Measurements from ENCODE around the gene SERF2. TPM values are rescaled to one million over a fixed set of nuclear protein-coding genes. Genes with fewer than 3 reads are reported as not detected.
"Not testable (repeated sequence)": the region's sequence is repeated elsewhere in the genome, so short reads cannot be mapped to it uniquely, and the experiment has no call there.

SERF2 gene
- total RNA-seq, result 1,411 and 2,053 TPM in 2 replicates

- DNase-seq (ENCODE audit: extremely low read depth, low read depth, low spot score), result peak; percentile 77
Measured at GRCh38 chr15:43791993-43792760, at the start of gene SERF2. SERF2 (plus strand) TSS chr15:43792320; CDS start chr15:43792377, 57 bp downstream.

- not testable (repeated sequence) for DNase-seq (ENCODE audit: extremely low read depth, low read depth, low spot score)
Measured at GRCh38 chr15:43746245-43746902, 45.7 kb upstream of the SERF2 start, which contains the start of gene PDIA3. PDIA3 (plus strand) TSS chr15:43746438; CDS start chr15:43746540, 102 bp downstream.

- DNase-seq (ENCODE audit: extremely low read depth, low read depth, low spot score), result not testable (repeated sequence)
Measured at GRCh38 chr15:43746903-43747309, 45.2 kb upstream of the SERF2 start.

GRCh38 chr15:43748376-43748775 is 43.7 kb upstream of the SERF2 start:
- no peak for DNase-seq (ENCODE audit: extremely low read depth, low read depth, low spot score)

- no peak for DNase-seq (ENCODE audit: extremely low read depth, low read depth, low spot score)
Measured at GRCh38 chr15:43749690-43750345, 42.3 kb upstream of the SERF2 start.

GRCh38 chr15:43751885-43752284 is 40.2 kb upstream of the SERF2 start:
- DNase-seq (ENCODE audit: extremely low read depth, low read depth, low spot score), result no peak

- no peak for DNase-seq (ENCODE audit: extremely low read depth, low read depth, low spot score)
Measured at GRCh38 chr15:43762824-43763223, 29.3 kb upstream of the SERF2 start.

GRCh38 chr15:43763819-43764446 is 28.2 kb upstream of the SERF2 start:
- DNase-seq (ENCODE audit: extremely low read depth, low read depth, low spot score), result no peak

- DNase-seq (ENCODE audit: extremely low read depth, low read depth, low spot score), result no peak
Measured at GRCh38 chr15:43769584-43770228, 22.4 kb upstream of the SERF2 start.

GRCh38 chr15:43771816-43772215 is 20.3 kb upstream of the SERF2 start:
- no peak for DNase-seq (ENCODE audit: extremely low read depth, low read depth, low spot score)

- no peak for DNase-seq (ENCODE audit: extremely low read depth, low read depth, low spot score)
Measured at GRCh38 chr15:43772624-43773023, 19.5 kb upstream of the SERF2 start.

- DNase-seq (ENCODE audit: extremely low read depth, low read depth, low spot score), result no peak
Measured at GRCh38 chr15:43774062-43774461, 18.1 kb upstream of the SERF2 start.

GRCh38 chr15:43775411-43775965 is 16.6 kb upstream of the SERF2 start:
- no peak for DNase-seq (ENCODE audit: extremely low read depth, low read depth, low spot score)

GRCh38 chr15:43776101-43776717 is 15.9 kb upstream of the SERF2 start:
- DNase-seq (ENCODE audit: extremely low read depth, low read depth, low spot score), result no peak

GRCh38 chr15:43776718-43777266 is 15.3 kb upstream of the SERF2 start, which contains the start of gene ELL3:
ELL3 (minus strand) TSS chr15:43776966; CDS start chr15:43776901, 65 bp downstream.
- no peak for DNase-seq (ENCODE audit: extremely low read depth, low read depth, low spot score)

GRCh38 chr15:43777267-43777914 is 14.7 kb upstream of the SERF2 start:
- no peak for DNase-seq (ENCODE audit: extremely low read depth, low read depth, low spot score)

- DNase-seq (ENCODE audit: extremely low read depth, low read depth, low spot score), result no peak
Measured at GRCh38 chr15:43779016-43779415, 13.1 kb upstream of the SERF2 start.

GRCh38 chr15:43789409-43789808 is 2.7 kb upstream of the SERF2 start:
- DNase-seq (ENCODE audit: extremely low read depth, low read depth, low spot score), result no peak
